Medulla oblongata (tissue), 1 donor: ENCODE measurements around the gene CAPG.

Source experiments
- DNase-seq: peaks from one replicate; pipeline ENCODE4 v3.0.0-alpha.2; 2015; ENCODE audit errors: extremely low spot score

The CAPG gene

DNA sequence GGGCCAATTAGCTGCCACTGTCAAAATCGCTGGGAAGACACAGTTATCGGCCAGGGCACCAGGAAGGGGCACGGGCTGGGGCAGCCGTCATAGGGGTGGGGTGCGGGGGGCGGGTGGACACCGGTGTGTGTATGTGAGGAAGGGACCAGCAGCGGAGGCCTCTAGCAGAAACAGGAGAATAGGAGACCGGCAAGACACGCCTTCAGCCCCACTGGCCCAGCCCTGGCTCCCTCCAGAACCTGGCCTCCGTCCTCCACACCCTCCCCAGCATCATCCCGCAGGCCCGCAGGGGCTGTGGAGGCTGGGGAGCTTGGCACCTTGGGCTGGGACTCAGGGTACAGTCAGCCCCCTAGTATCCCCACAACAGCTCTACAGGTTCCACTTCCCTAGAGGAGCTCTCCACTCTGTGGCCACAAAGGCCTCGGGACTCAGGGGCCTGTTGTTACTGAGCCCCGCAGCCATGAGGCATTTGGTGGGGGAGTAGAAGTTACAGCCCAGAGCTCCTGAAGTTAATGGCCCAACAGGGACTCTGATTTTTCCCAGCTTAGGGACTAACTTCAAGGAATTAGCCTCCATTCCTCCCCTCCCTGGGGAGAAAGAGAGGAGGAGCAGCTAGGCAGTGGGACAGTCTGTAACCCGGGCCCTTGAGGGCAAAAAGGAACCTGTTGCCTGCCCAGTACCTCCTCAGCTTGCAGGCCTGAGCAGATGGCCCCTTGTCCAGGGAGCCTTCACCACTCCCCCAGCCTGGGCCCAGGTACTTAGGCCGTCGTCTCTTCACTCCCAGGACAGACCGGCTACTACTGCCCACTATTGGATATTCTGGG is 28.2 kb upstream of the CAPG start:
- DNase-seq = peak; percentile 41

DNA sequence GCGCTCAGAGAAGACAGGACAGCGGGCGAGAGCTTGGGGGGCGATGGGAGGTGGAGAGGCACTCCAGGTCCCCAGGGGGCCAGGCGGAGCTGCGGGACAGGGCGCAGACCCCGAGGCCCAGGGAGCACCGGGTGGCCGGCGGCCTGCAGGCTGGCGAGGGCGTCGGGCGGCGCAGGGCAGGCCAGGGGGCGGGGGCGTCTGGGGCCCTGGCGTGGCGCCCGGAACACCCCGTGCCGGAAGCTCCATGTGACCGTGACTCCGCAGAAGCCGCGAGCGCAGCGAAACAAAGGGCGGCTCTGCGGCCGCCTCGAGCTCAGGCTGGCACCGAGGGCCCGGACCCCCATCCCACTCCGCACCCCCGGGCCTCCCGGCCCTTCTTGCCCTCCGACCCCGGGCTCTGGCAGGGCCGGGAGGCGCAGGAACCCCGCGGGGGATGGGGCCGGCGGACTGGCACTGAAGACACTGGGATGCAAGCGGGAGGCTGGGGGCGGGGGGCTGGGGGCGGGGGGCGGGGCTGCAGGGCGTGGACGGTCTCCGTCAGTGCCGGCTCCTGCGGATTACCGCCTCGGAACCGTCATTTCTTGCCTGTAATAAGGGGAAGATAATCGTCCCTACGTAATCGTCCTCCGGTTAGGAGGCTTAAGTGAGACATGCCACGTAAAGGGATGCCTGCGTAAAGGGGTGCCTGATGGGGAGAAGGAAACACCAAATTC is 27.5 kb upstream of the CAPG start:
- peak; percentile 89 for DNase-seq

- DNase-seq = no peak
Observed at GRCh38 chr2:85436836-85437487, 26.8 kb upstream of the CAPG start.

GRCh38 chr2:85435981-85436835 is 26.0 kb upstream of the CAPG start:
- no peak for DNase-seq

DNA sequence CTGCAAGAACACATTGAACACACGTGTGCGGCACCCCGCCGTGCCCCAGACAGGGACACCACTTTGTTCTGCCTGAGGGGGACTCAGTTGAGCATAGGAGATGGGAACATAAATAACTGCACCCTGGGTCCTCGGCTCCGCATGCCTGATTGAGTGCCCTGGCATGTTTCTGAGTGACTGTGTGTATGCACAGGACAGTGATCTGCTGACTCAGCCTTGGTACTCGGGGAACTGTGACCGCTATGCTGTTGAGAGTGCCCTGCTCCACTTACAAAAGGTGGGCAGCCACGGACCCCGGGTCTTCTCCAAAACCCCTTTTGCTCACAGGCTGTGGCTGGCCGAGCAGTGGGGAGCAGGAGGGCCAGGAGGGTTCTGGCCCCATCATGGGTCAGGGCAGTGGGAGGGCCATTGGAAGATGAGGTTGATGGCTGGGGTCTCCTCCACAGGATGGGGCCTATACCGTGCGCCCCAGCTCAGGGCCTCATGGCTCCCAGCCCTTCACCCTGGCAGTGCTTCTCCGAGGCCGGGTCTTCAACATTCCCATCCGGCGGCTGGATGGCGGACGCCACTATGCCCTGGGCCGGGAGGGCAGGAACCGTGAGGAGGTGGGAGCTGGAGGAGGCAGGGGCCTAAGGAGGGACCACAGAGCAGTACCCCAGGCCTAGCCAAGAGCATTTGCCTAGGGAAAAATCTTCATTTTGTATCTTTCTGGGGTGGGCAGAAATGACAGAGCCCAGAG is 25.2 kb upstream of the CAPG start:
- DNase-seq = peak; percentile 52

DNA sequence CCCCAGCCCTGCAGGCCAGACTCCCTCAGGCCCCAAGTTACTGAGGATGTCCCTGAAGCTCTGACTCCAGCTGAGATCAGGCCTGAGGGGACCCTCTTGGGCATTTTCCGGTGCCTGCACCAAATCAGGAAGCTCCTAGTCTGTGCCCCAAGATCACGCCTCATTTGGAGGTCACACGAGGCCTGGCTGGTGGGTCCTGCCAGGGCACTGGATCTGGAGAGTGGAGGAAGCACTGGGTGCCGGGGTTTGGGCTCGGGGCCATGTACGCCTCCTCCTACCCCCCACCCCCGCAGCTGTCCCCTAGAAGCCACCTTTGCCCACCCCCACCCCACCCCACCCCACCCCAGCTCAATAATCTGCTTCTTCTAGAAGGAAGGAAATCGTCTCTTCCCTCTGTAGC is 24.5 kb upstream of the CAPG start:
- DNase-seq = no peak

- peak; percentile 91 for DNase-seq
Observed at GRCh38 chr2:85433511-85434089, 23.4 kb upstream of the CAPG start.

- DNase-seq = no peak
Observed at GRCh38 chr2:85431570-85432205, 21.5 kb upstream of the CAPG start.

DNA sequence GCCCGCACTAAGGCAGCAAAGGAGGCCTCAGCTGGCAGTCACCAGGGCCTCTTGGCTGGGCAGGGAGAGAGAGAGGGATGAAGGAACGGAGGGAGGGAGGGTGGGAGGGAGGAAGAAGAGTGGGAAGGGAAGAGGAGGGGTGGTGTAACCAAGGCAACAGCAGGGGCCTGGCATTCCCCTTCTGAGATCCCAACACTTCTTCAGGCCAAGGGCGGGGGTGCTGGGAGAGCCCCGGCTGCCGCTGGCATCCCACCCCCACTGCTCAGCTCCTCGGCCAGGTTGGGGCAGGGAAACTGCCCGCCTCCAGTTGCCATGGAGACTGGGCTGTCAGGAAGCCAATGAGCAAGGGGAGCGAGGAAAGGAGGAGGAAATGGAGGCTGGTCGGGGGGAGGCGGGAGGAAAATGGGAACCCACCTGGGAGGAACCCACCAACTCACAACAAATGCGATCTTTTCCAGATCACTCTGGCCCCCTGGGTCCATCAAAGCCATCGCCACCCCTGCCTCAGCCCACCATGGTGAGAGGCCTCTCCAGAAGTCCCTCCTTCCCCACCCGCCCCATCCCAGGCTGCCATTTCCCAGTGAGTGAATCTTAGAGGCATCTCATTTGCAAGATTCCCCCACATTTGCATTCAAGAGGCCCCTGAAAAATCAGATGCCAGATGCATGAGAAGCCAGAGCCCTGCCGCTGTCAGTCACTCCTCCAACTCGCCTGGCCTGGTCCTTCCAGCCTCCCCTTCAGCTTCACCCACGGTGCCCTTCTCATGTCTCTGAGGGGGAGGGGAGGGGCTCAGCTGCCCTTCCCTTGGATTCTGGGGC is 20.8 kb upstream of the CAPG start:
- peak; percentile 90 for DNase-seq

- DNase-seq = no peak
Observed at GRCh38 chr2:85429924-85430289, 19.7 kb upstream of the CAPG start.

- DNase-seq = no peak
Observed at GRCh38 chr2:85429213-85429923, 19.2 kb upstream of the CAPG start.

DNA sequence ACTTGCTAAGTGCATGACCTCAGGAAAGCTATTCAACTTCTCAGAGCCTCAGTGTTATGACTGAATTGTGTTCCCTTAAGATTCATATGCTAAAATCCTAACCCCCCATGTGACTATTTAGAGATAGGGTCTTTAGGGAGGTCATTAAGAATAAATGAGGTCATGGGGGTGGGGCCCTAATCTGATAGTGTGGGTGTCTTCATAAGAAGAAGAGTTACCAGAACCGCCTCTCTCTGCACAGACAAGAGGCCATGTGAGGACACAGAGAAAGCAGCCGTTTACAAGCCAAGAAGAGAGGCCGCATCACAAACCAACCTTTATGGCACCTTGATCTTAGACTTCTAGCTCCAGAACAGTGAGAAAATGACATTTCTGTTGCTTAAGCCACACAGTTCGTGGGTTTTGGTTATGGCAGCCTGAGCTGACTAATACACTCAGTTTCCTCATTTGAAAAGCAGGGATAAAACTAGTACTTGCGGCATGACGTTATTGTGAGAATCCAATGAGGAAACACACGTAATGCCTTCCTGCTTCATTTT is 18.2 kb upstream of the CAPG start:
- no peak for DNase-seq

- no peak for DNase-seq
Observed at GRCh38 chr2:85427300-85427835, 17.2 kb upstream of the CAPG start.

DNA sequence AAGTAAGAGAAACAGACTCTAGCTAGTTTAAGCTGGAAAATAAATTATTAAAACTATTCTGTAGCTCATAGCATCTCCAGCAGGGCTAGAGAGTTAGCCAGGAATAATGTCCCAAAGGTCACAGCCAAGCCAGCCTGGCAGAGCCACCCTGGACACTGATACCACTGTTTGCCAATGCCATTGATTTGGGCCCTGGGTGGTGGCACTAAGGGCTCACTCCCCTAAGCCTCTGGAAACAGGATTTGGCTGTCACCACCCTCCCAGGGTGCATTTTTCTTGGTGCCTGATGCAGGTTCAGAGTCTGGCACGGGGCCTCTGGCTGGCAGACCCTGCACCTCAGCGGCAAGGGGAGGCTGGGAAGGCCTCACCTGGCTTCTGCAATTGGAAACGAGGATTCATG is 15.4 kb upstream of the CAPG start:
- DNase-seq = no peak

GRCh38 chr2:85423525-85423924 is 13.4 kb upstream of the CAPG start:
- no peak for DNase-seq

- DNase-seq = no peak
Observed at GRCh38 chr2:85422072-85422457, 11.9 kb upstream of the CAPG start.

- DNase-seq = no peak
Observed at GRCh38 chr2:85421260-85422071, 11.3 kb upstream of the CAPG start.
